Measurements from ENCODE around the gene PINK1.

DNA sequence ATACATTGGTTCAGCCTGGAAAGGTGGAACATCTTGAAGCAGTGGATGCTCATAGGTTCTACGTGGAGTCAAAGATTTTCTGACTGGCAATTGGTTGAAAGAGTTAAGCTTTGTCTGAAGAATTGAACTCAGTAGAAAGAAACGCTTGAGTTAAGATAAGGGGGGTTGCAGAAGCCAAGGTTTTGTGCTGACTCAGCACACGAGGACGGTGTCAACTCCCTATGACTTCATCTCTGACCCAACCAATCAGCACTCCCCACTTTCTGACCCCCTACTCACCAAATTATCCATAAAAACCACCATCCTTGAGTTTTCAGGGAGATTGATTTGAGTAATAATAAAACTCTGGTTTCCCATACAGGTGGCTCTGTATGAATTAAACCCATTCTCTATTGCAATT, 2.5 kb upstream of the PINK1 start:
- TF ChIP-seq, protein P1, sequence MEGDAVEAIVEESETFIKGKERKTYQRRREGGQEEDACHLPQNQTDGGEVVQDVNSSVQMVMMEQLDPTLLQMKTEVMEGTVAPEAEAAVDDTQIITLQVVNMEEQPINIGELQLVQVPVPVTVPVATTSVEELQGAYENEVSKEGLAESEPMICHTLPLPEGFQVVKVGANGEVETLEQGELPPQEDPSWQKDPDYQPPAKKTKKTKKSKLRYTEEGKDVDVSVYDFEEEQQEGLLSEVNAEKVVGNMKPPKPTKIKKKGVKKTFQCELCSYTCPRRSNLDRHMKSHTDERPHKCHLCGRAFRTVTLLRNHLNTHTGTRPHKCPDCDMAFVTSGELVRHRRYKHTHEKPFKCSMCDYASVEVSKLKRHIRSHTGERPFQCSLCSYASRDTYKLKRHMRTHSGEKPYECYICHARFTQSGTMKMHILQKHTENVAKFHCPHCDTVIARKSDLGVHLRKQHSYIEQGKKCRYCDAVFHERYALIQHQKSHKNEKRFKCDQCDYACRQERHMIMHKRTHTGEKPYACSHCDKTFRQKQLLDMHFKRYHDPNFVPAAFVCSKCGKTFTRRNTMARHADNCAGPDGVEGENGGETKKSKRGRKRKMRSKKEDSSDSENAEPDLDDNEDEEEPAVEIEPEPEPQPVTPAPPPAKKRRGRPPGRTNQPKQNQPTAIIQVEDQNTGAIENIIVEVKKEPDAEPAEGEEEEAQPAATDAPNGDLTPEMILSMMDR (optimal IDR thresholded peaks at IDR 0.05 in 1 of 3, IDR thresholded peaks at IDR 0.05 in 1 of 3, conservative IDR thresholded peaks at IDR 0.05 in 1 of 3; ENCODE audit: extremely low read depth in 1 of 3, insufficient read depth in 2 of 3, low read length in 3 of 3): no peak
- no peak for TF ChIP-seq EZH2 (IDR thresholded peaks at IDR 0.05; ENCODE audit: low read length)

All from keratinocyte (primary cell).